C4-2B (cell line): Measurements from ENCODE around the gene SIRT5.

ENCODE experiments used
- ZFX ChIP-seq: fragments of 450-650 bp; IDR thresholded peaks from 2 replicates; pipeline ENCODE4 v1.6.1; 2017
- TF ChIP-seq, protein P1 (sequence below): fragments of 450-650 bp; conservative IDR thresholded peaks from 2 replicates; pipeline ENCODE4 v1.5.1; 2017; ENCODE audit warnings: mild to moderate bottlenecking

DNA sequence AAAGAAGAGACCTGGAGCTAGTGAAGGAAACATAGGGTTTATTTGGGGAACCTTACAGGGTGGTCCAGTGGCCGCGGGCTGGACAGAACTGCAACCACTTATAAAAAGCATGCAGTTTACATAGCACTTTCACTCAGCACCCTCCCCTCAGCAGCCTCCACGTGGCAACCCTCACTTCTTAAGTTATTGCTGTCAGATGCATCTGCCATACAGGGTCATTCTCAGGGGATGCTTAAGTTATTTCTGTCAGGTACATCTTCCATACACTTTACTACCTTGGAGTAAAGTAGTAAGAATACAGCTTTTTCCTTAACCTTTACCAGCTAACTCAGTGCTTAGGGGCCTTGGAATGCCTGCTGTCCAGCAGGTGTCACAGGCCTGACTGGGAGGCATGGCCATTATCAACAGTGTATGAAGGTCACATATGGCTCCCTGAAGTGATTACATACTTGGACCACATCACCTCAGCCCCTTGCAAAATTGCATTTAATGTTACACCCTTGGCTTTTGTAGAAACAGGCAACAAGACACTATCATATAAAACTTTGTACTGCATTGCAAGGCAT lies 38.7 kb downstream of the SIRT5 start:
- TF ChIP-seq, protein P1, sequence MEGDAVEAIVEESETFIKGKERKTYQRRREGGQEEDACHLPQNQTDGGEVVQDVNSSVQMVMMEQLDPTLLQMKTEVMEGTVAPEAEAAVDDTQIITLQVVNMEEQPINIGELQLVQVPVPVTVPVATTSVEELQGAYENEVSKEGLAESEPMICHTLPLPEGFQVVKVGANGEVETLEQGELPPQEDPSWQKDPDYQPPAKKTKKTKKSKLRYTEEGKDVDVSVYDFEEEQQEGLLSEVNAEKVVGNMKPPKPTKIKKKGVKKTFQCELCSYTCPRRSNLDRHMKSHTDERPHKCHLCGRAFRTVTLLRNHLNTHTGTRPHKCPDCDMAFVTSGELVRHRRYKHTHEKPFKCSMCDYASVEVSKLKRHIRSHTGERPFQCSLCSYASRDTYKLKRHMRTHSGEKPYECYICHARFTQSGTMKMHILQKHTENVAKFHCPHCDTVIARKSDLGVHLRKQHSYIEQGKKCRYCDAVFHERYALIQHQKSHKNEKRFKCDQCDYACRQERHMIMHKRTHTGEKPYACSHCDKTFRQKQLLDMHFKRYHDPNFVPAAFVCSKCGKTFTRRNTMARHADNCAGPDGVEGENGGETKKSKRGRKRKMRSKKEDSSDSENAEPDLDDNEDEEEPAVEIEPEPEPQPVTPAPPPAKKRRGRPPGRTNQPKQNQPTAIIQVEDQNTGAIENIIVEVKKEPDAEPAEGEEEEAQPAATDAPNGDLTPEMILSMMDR: no peak
- TF ChIP-seq ZFX: no peak
